Measurements from ENCODE around the gene SH3BP4.

SH3BP4 gene

DNA sequence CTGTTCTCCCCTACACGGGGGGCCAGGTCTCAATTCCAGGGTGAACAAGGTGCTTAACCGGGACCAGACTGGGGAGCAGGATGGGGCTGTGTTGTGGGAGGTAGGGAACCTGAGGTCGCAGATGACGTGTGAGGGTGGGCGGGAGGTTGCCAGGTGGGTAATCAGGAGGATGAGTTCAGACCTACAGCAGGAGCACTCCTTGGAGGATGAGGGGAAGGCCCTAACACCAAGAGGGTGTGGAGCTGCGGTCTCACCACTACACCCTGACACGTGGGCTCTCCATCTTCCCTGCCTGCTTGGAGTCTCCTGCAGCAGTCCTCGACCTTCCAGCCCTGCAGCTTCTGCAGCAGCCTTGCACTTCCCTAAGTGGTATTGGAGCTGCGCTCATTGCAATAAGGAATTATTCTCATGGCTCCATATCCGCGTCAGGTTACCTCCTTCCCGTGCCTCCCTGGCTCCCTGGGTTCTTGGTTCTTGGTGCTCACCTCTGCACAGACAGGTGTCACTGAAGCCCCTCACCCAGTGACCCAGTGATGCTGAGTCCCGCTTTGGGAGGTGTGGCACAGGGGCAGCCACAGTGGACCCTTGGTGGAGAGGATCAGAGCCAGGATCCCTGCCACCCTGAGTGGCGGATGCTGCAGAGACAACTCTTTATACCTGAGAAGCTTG, 15.5 kb downstream of the SH3BP4 start:
- DNase-seq, result no peak

DNA sequence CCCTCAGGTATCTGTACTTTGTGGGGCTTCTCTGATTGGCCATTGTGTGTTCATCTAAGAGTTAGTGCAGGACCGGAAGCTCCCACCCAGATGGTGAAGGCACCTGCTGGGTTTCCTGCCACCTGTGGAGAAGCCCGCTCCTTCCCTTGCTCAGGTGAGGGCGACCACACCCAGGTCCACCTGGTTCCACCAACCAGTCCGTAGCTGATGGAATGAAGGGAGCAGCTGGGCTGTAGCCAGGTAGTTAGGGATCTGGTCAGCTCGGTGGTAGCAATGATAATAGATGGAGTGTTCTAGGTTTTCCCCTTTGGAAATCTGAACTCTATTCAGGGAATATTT, 16.0 kb downstream of the SH3BP4 start:
- DNase-seq, result no peak

DNA sequence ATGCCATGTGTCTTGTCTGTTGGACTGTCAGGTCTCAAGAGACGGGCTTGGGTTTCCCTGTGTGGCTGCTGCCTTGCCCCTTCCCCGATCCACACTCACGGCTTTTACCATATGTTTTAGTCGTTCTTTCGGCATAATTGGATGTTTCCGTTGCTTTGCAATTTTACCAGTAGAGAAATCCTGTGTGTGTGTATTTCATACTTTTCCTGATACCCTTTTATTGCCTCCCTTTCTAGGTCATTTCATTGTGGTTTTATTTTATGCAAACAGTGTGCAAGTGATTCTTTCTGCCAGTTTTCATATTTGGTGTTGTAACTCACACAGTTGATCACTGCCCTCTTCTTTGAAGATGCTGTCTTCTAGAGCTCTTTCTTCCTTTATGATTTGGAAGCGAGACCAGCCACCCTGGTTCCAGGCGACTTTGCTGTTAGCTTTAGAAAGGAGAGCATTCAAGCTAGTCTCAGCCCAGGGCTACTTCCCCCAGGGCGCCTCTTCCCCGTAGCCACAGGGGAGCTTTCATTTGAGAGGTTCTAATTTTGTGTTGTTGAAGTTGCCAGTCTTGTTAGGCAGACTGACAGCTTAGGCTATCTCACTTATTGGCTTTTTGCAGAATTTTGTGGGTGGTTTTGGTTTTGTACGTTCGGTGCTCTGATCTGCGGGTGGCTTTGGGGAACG, 17.0 kb downstream of the SH3BP4 start:
- DNase-seq, result no peak

DNA sequence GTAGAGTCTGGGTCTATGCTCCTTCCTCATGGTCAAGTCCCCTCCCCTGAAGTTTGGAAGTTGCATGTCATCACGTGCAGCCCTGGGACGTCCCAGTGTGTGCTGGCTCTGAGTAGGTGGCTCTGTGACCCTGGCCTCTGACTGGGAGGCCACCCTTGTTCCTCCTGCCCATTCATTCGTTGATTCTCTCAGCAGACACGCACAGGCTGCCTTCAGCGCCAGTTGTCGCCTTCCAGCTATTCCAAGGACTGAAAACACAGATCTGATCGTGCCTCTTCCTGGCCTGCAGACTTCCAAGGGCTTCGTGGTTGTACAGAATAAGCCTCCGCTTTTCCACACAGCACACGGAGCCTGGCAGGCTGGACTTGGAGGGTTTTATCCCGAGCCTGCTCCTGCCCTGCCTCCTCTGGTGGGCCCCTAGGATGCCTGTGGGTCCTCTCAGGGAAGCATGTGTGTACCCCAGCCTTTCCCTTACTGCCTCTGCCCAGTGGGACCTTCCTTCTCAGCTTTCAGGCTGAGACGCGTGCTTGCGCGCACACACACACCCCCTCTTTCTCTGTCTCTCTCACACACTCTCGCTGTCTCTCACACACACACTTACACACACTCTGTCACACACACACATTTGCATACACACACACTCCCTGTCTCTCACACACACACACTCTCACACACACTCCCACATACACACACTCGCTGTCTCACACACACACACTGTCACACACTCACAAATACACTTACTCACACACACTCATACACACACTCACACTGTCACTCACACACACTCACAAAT, 17.7 kb downstream of the SH3BP4 start:
- DNase-seq, result no peak

DNA sequence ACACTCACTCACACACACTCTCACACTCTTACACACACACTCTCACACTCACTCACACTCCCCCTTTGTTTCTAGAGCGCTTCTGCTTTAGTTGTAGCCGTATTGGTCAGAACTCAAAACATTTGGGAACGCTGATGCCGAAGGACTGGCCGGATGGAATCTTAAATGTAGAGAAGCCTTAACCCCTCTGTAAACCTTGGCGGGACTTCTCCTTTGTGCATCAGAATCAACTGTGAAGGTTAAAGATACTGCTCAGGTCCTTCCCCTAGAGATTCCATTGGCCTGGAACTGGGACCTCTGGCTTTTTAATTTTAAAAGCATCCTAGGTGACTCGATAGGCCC, 18.3 kb downstream of the SH3BP4 start:
- no peak for DNase-seq

DNA sequence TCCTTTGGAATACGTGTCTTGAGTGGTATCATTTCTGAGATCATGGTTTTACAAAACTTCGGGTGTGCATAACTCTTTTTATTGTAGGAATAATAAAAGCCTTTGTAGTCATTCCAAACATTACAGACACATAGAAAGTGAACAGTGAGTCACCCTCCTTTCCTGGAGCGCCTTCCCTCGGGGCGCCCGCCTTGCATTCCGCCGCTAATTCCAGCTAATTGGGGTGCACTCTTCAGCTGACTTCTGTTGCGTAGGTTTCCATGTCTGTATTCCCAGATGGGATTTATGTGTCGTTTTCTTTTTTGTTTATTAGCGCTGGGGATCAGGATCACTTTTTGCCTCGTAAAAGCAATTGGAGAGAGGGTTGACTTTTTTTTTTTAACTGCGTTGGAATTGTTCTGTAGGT, 18.7 kb downstream of the SH3BP4 start:
- no peak for DNase-seq

DNA sequence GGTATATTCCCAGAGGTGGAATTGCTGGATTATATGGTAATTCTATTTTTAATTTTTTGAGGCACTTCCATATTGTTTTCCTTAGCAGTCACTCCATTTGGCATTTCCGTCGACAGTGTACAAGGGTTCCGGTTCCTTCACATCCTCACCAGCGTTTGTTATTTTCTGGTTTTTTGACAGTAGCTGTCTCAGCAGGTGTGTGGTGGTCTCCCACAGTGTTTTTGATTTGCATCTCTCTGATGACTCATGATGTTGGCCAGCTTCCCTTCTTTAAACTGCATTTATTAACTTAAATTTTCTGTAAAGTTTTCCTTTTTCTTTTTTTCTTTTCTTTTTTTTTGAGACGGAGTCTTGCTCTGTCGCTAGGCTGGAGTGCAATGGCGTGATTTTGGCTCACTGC, 19.7 kb downstream of the SH3BP4 start:
- DNase-seq, result no peak

DNA sequence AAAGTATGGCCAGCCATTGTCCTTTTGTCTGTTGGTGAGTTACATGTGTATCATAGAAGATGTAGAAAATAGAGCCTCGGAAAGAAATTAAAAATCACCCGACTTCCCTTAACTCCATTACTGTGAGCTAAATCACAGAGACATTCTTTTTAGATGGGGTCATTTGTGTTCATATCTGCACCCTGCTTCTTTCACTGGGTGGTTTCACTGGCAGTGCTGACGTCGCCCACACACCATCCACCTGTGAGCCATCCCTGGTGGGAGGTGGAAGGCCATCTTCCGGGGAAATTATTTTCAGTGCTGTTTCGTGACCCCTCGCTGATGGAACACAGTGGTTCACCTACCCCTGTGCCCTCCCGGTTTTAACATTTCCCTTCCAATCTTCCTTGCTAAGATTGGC, 21.2 kb downstream of the SH3BP4 start:
- no peak for DNase-seq

DNA sequence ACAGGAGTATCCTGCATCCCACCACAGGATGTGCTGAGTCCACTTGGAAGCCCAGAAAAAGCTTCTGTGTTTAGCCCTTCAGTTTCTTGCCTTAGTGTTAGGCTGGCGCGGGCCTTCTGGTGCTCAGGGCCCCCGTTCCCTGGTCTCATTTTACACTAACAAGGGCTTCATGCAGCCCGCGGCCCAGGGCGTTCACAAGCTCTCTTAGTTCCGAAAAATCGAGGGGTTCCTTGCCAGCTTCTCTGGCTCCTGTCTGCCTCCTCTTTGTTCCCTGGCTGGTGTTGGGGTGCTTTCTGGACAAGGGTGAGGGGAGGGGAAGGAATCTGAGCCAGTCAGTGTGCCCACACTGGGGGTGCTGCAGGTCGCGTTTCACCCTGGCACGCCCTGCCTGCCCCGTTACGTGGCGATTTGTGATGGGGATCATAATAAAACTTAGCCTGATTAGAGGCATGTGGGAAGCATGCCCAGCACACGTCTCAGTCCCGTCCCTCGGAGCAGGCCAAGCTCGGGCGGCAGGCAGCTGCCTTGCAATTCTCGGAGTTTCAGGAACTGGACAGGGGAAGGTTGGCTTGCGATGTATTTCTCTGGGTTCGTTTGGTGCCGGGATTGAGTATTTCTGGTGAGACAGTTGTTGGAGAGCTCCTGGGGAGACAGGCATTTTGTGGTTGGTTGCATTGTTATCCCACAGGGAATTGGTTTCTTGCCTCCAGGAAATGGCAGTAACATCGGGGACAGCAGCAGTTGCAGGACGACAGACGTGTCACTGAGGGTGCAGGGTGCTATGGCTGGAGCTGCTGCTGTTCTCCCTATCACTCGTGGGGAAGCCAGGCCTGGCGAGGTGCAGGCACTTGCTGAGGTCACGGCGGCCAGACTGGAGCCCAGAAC, 22.9 kb downstream of the SH3BP4 start:
- DNase-seq, result no peak

DNA sequence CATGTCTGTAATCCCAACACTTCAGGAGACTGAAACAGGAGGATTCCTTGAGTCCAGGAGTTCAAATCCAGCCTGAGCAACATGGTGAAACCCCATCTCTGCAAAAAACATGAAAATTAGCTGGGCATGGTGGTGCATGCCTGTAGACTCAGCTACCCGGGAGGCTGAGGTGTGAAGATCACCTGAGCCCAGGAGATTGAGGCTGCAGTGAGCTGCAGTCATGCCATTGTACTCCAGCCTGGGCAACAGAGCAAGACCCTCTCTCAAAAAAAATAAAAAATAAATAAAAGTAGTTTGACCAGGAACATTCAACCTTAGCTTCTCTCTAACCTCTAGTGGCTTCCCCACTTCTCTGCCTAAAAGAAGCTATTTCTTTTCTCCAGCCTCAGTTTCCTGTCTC, 23.8 kb downstream of the SH3BP4 start:
- no peak for DNase-seq

DNA sequence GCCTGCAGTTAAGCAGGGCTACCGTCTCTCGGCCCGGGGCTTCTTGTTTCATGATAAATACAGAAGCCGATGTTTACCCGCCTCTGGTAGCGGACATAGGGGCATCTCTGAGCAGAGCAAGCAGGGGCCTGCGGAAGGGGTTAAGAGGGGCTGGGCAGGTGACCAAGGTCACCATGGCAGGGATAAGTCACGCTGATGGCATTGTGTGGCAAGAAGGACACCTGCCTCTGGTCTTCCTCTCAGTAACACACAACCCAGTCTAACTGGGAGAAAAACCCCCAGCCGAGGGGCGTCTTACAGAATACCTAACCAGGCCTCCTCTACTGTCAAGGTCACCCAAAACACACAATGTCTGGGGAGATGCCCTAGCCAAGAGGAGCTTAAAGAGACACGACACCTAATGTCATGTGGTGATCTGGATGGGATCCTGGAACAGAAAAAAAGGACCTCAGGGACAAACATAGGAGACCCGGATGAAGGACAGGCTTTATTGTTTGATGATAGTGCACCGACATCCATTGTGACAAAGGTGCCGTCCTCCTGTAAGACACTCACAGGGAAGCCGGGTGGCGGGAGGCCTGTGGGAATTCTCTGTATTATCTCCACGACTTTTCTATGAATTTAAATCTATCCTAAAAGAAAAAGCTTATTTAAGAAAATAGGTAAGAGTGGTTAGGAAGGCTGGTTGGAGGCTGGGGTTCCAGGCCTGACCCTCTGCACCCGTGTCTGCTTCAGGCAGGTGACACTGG, 24.8 kb downstream of the SH3BP4 start:
- DNase-seq, result no peak

DNA sequence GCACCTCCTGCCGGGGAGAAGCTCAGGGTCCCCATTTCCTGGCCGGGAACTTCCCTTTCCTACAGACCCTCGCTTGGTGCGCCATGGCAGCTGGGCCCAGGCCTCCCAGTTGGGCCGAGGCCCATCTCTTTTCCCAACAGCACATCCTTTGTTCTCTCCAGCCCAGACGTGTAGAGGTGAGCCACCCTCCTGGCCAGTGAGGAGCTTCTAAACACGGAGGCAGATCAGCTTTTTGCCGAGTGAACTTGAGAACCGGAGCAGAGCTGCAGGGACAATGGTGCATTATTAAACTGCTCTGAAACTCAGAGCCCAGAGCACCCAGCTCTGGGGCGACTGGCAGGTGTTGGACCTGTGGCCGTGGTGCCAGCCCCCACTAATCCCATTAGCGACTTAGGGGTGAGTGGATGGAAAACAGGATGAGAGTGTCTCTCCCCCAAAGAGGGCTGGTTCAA, 25.4 kb downstream of the SH3BP4 start:
- no peak for DNase-seq

DNA sequence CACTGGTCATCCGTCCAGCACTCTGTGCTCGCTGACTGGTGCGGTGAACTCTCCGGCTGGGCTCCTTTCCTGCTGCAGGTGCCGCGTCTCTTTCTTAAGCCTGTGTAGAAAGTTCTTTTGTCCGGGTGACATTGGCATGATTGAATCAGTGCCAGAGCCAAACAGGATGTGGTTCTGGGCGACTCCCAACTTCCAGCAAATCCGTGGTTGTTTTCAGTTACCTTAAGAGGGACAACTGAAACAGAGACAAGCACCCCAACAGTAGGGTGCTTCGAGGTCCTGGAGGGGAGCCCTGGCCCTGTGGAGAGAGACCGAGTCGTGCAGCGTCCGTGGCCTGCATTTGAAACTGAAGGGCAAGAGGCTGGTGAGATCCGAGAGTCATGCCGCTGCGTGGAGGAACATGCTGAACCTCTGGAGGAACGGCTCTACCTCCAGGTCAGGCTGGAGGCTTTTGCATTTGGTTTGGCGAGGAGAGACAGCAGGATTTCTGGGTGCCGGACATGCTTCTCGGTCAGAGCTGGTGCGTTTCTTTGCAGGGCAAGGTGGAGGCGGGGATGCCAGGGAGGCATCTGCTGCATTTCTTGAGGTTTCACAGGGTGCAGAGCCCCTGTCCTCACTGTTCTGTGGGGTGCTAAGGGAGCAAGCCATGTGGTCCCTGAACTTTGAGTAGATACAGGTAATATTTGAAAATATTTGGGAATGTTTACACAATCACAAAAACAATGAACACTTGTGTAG, 26.8 kb downstream of the SH3BP4 start:
- DNase-seq, result no peak

DNA sequence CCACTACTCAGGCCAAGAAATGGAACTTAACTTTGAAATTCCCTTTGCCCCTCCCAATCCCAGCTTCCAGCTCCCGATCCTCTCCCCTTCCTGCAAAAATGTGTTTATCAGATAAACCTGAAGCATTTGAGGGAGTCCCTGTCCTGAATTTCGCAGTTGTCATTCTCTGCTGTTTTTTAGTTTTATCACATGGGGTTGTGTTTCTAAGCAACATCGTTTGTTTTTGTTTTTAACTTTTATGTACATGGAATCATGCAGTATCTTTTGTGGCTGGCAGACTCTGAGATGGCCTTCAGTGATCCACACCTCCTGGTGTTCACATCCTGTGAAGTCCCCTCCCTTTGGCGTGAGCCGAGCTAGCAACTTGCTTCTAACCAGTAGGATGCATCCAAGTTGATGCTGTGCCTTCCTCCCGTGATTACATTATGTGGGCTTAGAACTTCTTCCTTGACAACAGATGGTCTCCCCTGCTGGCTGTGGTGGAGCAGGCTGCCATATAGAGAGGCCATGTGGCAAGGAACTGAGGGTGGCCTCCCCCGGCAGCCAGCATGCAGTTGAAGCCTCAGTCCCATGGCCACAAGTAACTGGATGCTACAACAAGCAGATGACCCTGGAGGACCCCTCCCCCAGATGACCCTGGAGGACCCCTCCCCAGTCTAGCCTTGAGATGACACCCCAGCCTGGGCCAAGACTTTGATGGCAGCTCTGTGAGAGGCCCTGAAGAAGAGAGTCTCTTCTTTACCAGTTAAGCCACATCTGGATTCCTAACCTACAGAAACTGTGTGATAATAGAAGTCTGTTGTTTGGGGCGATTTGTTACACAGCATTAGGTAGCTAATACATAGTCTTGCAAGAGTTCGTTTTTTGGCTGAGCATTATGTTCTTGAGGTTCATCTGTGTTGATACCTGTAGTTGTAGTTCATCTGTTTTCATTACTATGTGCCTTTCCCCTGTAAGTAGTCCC, 27.7 kb downstream of the SH3BP4 start:
- DNase-seq, result no peak

DNA sequence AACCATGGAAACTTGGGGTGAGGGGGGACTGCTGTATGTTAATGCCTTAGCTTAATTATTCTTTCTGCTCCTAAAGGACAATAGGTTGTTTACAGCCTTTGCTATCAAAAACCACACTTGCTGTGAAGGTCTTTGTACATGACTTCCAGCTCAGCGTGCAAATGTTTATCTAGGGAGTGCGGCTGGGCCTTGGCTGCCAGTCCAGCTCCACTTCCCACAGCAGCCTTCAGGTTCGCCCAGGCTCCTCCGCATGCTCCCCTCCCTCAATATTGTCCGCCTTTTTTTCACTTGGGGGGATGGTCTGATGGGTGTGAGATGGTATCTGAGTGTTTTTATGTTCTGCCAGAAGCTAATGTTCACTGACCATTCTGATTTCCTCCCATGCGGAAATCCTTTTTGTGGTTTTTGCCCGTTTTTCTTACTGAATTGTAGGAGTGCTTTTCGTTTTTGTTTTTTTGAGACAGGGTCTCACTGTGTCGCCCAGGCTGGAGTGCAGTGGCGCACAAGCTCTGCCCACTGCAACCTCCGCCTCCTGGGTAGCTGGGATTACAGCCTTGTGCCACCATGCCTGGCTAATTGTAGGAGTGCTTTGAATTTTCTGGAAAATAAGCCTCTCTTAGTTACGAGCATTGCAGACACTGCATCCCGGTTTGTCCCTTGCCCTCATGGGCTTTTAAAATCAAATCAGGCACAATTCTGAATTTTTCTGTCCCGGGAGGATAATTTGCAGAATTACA, 28.8 kb downstream of the SH3BP4 start:
- no peak for DNase-seq

DNA sequence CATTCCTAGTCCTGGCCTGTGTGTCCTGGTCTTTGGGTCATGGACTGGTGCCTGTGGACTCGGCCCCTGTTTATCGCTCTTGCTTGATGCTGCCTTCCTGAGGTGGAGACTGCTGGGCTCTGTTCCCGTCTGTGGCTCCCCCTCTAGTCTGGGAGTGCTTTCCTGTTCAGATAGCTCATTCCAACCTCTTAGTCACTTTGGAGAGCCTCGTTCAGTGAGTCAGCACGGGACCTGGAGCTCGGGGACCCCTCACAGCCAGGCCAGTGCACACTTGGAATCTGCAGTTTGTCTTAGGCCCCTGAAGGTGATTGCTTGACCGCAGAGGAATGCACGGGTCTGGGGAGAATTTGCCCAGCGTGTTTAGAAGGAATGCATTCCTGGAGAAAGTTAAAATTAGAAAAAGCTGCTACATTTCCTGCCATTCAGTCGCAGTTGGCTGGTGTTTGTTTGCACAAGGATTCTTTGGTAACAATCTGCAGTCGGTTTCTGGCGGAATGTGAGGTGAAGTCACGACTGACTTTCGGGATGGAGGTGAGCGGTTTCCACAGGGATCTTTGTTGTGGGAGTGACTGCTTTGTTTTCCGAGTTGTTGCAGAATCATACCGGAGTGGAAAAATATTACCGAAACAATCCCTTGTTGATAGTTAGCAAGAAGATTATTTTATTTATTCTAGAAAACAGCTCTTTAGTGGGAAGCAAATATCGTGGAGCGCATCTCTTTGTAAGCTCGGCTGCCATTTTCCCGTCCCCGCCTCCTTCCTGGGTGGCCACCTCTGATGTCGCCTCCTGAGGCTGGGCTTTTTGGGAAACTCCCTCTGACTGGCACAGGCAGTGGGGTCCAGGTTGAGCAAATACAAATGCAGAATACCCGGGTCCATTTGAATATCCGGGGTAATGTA, 29.6 kb downstream of the SH3BP4 start:
- no peak for DNase-seq

DNA sequence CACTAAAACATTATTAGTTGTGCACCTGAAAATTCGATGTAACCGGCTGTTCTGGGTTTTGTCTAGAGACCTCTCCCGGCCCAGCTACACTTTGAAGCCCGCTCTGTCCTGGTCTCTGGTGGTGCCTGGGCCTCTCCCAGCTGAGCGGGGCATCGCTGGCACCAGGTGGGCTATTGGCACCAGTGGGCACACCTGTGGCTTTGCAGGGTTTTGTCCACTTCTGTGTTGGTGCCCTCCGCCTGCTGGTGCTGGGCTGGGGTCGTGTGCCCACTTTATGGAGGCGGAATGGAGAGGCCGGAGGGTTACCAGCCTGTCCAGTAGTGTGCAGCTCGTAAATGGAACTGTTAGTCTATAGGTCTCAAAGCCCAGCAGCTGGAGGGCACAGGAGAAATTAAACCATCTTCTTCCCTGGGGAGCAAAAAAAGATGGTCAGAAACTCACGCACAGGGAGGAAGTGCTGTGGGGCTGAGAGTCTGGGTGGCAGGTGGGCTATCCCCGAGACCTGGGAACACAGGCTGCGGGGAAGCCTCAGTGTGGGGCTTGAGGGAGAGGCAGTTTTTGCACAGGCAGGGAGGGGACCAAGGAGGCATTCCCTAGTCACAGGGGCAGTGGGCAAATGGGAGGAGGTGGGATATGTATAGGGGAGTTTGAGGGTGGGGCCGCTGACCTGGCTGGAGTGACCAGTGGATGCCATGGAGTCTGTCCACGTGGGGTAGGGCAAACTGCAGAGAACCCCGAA, 30.4 kb downstream of the SH3BP4 start:
- no peak for DNase-seq
